ENCODE measurements around the gene TMEM267. TPM values are rescaled to one million over a fixed set of nuclear protein-coding genes. Genes with fewer than 3 reads are reported as not detected.
"Not testable (repeated sequence)": the region's sequence is repeated elsewhere in the genome, so short reads cannot be mapped to it uniquely, and the experiment has no call there.

TMEM267 gene
- total RNA-seq, 2 experiments from 2014 or later = 7.1 to 9.6 TPM

- no peaks in the 10 kb centered on the region for H3K9me3 ChIP-seq (ENCODE audit: control insufficient read depth in 1 of 2, insufficient read depth in 1 of 2, low read length in 2 of 2)
- no peaks in the 10 kb centered on the region for H3K27me3 Mint-ChIP-seq
- H3K4me3 Mint-ChIP-seq = no peak overlapping the region
- no peaks in the 10 kb centered on the region for H3K27me3 ChIP-seq (ENCODE audit: control insufficient read depth in 1 of 2, insufficient read depth in 2 of 2, low read length in 2 of 2)
- intact Hi-C loops (cut with DNase I, micrococcal nuclease) = no loop called here
- POLR2A ChIA-PET = no interaction called here
- H3K36me3 ChIP-seq (ENCODE audit: insufficient read depth, low read length) = no peaks in the 10 kb centered on the region
- H3K9me3 Mint-ChIP-seq = no peaks in the 10 kb centered on the region
- CTCF ChIA-PET = no interaction called here
- H3K36me3 Mint-ChIP-seq (ENCODE audit: low read depth) = no peaks in the 10 kb centered on the region
- H3K4me1 ChIP-seq (ENCODE audit: insufficient read depth, low read length) = no peaks in the 10 kb centered on the region
- no peak overlapping the region for H3K4me3 ChIP-seq (ENCODE audit: low read length)
- H3K4me1 Mint-ChIP-seq (ENCODE audit: low read depth) = no peaks in the 10 kb centered on the region
- ATAC-seq (ENCODE audit: poor library complexity) = no peak
- TF ChIP-seq, protein P1, sequence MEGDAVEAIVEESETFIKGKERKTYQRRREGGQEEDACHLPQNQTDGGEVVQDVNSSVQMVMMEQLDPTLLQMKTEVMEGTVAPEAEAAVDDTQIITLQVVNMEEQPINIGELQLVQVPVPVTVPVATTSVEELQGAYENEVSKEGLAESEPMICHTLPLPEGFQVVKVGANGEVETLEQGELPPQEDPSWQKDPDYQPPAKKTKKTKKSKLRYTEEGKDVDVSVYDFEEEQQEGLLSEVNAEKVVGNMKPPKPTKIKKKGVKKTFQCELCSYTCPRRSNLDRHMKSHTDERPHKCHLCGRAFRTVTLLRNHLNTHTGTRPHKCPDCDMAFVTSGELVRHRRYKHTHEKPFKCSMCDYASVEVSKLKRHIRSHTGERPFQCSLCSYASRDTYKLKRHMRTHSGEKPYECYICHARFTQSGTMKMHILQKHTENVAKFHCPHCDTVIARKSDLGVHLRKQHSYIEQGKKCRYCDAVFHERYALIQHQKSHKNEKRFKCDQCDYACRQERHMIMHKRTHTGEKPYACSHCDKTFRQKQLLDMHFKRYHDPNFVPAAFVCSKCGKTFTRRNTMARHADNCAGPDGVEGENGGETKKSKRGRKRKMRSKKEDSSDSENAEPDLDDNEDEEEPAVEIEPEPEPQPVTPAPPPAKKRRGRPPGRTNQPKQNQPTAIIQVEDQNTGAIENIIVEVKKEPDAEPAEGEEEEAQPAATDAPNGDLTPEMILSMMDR (IDR thresholded peaks at IDR 0.05) = no peak
- no peak overlapping the region for H3K27ac Mint-ChIP-seq
- no peak overlapping the region for H3K27ac ChIP-seq (ENCODE audit: low read depth in 1 of 2, low read length in 2 of 2)
- DNase-seq = no peak
Measured at GRCh38 chr5:43411495-43411894, 72.2 kb downstream of the TMEM267 start.

DNA sequence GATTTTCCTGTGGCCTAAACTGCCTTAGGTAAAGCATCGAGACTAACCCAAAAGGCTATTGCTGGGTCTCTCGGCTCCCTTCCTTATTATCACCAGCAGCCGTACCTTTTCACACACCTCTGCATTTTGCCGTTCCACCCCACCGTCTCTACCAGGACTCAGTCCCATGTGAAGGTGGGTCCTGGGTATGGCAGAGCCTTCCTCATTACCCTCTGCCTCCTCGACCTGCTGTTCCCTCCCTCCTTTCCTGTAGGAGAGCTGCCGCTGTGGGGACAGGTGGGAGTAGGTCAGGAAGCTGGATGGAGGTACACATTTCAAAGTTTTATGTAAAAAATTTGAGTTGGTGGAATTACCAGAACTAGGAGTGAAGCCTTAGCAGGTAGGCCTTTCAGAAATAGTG is 73.3 kb downstream of the TMEM267 start:
- no peaks in the 10 kb centered on the region for H3K36me3 ChIP-seq (ENCODE audit: insufficient read depth, low read length)

GRCh38 chr5:43409809-43410271 is 73.8 kb downstream of the TMEM267 start:
- no peak for ATAC-seq (ENCODE audit: poor library complexity)
- Histone ChIP-seq H3K4me3 (ENCODE audit: low read length) (no peak overlapping the region), H3K27me3 (ENCODE audit: control insufficient read depth in 1 of 2, insufficient read depth in 2 of 2, low read length in 2 of 2) (no peaks in the 10 kb centered on the region), H3K36me3 (ENCODE audit: insufficient read depth, low read length) (no peaks in the 10 kb centered on the region), H3K4me1 (ENCODE audit: insufficient read depth, low read length) (no peaks in the 10 kb centered on the region), H3K27ac (ENCODE audit: low read depth in 1 of 2, low read length in 2 of 2) (no peak overlapping the region), H3K9me3 (ENCODE audit: control insufficient read depth in 1 of 2, insufficient read depth in 1 of 2, low read length in 2 of 2) (no peaks in the 10 kb centered on the region)
- TF ChIP-seq, protein P1 (IDR thresholded peaks at IDR 0.05) = no peak
- Mint-ChIP-seq H3K9me3 (no peaks in the 10 kb centered on the region), H3K27me3 (no peaks in the 10 kb centered on the region), H3K36me3 (ENCODE audit: low read depth) (peaks cover 5% of the 10 kb centered on the region), H3K4me3 (no peak overlapping the region), H3K27ac (no peak overlapping the region), H3K4me1 (ENCODE audit: low read depth) (no peaks in the 10 kb centered on the region)
- no peak for DNase-seq
- CTCF ChIA-PET = no interaction called here
- POLR2A ChIA-PET = no interaction called here
- intact Hi-C loops (cut with DNase I, micrococcal nuclease) = no loop called here

More for the DNA sequence above, 73.3 kb downstream of the TMEM267 start:
- Histone ChIP-seq H3K9me3 (ENCODE audit: control insufficient read depth in 1 of 2, insufficient read depth in 1 of 2, low read length in 2 of 2) (no peaks in the 10 kb centered on the region), H3K4me3 (ENCODE audit: low read length) (no peak overlapping the region), H3K27ac (ENCODE audit: low read depth in 1 of 2, low read length in 2 of 2) (no peak overlapping the region), H3K27me3 (ENCODE audit: control insufficient read depth in 1 of 2, insufficient read depth in 2 of 2, low read length in 2 of 2) (no peaks in the 10 kb centered on the region), H3K4me1 (ENCODE audit: insufficient read depth, low read length) (no peaks in the 10 kb centered on the region)
- TF ChIP-seq, protein P1 (IDR thresholded peaks at IDR 0.05) = no peak
- POLR2A ChIA-PET = no interaction called here
- Mint-ChIP-seq H3K4me1 (ENCODE audit: low read depth) (no peaks in the 10 kb centered on the region), H3K4me3 (no peak overlapping the region), H3K9me3 (no peaks in the 10 kb centered on the region), H3K27me3 (no peaks in the 10 kb centered on the region), H3K27ac (no peak overlapping the region), H3K36me3 (ENCODE audit: low read depth) (no peaks in the 10 kb centered on the region)
- intact Hi-C loops (cut with DNase I, micrococcal nuclease) = no loop called here
- DNase-seq (no peak), ATAC-seq (ENCODE audit: poor library complexity) (no peak)
- CTCF ChIA-PET = no interaction called here

DNA sequence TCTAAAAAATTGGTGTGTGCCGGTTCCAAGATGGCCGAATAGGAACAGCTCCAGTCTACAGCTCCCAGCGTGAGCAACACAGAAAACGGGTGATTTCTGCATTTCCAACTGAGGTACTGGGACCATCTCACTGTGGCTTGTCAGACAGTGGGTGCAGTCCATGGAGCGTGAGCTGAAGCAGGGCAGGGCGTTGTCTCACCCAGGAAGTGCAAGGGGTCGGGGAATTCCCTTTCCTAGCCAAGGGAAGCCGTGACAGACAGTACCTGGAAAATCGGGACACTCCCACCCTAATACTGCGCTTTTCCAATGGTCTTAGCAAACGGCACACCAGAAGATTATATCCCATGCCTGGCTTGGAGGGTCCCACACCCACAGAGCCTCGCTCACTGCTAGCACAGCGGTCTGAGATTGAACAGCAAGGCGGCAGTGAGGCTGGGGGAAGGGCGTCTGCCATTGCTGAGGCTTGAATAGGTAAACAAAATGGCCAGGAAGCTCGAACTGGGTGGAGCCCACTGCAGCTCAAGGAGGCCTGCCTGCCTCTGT is 81.1 kb downstream of the TMEM267 start:
- POLR2A ChIA-PET = interaction anchor here (1.0 kb wide), 1 partner anchor 82 kb away, joined by 3 read pairs; the partner anchor contains the start of gene TMEM267
- intact Hi-C loops (cut with DNase I, micrococcal nuclease); H3K4me1 ChIP-seq (ENCODE audit: insufficient read depth, low read length); H3K9me3 ChIP-seq (ENCODE audit: control insufficient read depth in 1 of 2, insufficient read depth in 1 of 2, low read length in 2 of 2); H3K27ac Mint-ChIP-seq; H3K4me3 ChIP-seq (ENCODE audit: low read length); ATAC-seq (ENCODE audit: poor library complexity); H3K27ac ChIP-seq (ENCODE audit: low read depth in 1 of 2, low read length in 2 of 2); H3K9me3 Mint-ChIP-seq; H3K4me3 Mint-ChIP-seq; H3K36me3 ChIP-seq (ENCODE audit: insufficient read depth, low read length); H3K27me3 Mint-ChIP-seq; H3K4me1 Mint-ChIP-seq (ENCODE audit: low read depth); DNase-seq; H3K27me3 ChIP-seq (ENCODE audit: control insufficient read depth in 1 of 2, insufficient read depth in 2 of 2, low read length in 2 of 2): not testable (repeated sequence)
- CTCF ChIA-PET = interaction anchor here (1.6 kb wide), 1 partner anchor 13 kb away, joined by 5 read pairs; no protein-coding TSS in a partner anchor
- H3K36me3 Mint-ChIP-seq (ENCODE audit: low read depth) = peaks cover 16% of the 10 kb centered on the region
